ENCODE measurements around the gene ANKRD29. TPM values are rescaled to one million over a fixed set of nuclear protein-coding genes. Genes with fewer than 3 reads are reported as not detected.

ANKRD29 gene
- total RNA-seq, 1 donor from 2014 or later: 0.65 TPM

DNA sequence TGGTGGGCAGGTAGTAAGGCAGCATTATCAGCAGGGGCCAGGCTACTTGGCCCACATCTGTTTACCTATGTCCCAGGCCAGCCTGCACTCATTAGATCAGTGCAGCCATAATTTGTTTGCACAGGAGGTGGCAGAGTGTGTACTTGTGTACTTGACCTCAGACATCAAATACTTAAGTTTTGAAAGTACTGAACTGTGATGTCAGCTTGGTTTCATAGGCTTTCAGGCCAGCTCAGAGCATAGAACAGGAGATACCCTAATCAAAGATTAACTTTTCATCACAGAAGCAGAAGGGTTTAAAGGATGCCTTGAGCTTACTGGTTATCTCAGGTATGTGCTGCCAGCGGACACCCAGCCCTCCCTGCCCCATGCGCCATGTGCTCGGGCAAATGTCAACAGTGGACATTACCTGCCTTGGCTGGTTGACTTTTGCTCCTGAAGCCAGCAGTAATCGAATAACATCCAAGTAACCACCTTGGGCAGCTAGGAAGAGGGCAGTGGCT lies 33.2 kb downstream of the ANKRD29 start:
- Mint-ChIP-seq H3K4me1 (peaks cover 3% of the 10 kb centered on the region), H3K36me3 (no peaks in the 10 kb centered on the region), H3K4me3 (no peak overlapping the region), H3K27ac (no peak overlapping the region), H3K27me3 (ENCODE audit: insufficient read depth, low read depth) (no peaks in the 10 kb centered on the region), H3K9me3 (no peaks in the 10 kb centered on the region)
- Histone ChIP-seq H3F3A (ENCODE audit: low read depth) (peaks cover 3% of the 10 kb centered on the region), H3K27me3 (no peaks in the 10 kb centered on the region), H3K27ac (no peak overlapping the region), H2AFZ (replicated peaks) (no peak overlapping the region), H3K4me1 (no peaks in the 10 kb centered on the region), H3K9ac (no peak overlapping the region), H3K36me3 (no peaks in the 10 kb centered on the region), H4K20me1 (ENCODE audit: low read depth) (no peaks in the 10 kb centered on the region), H3K4me2 (no peak overlapping the region), H3K9me3 (ENCODE audit: low read depth) (no peaks in the 10 kb centered on the region), H3K79me2 (ENCODE audit: low read depth) (no peaks in the 10 kb centered on the region), H3K4me3 (no peak overlapping the region)
- TF ChIP-seq EZH2phosphoT487 (IDR thresholded peaks at IDR 0.05) (no peak), EZH2 (IDR thresholded peaks at IDR 0.05) (no peak)
- TF ChIP-seq, protein P1, sequence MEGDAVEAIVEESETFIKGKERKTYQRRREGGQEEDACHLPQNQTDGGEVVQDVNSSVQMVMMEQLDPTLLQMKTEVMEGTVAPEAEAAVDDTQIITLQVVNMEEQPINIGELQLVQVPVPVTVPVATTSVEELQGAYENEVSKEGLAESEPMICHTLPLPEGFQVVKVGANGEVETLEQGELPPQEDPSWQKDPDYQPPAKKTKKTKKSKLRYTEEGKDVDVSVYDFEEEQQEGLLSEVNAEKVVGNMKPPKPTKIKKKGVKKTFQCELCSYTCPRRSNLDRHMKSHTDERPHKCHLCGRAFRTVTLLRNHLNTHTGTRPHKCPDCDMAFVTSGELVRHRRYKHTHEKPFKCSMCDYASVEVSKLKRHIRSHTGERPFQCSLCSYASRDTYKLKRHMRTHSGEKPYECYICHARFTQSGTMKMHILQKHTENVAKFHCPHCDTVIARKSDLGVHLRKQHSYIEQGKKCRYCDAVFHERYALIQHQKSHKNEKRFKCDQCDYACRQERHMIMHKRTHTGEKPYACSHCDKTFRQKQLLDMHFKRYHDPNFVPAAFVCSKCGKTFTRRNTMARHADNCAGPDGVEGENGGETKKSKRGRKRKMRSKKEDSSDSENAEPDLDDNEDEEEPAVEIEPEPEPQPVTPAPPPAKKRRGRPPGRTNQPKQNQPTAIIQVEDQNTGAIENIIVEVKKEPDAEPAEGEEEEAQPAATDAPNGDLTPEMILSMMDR (IDR thresholded peaks at IDR 0.05): no peak
- DNase-seq (ENCODE audit: low spot score): no peak

DNA sequence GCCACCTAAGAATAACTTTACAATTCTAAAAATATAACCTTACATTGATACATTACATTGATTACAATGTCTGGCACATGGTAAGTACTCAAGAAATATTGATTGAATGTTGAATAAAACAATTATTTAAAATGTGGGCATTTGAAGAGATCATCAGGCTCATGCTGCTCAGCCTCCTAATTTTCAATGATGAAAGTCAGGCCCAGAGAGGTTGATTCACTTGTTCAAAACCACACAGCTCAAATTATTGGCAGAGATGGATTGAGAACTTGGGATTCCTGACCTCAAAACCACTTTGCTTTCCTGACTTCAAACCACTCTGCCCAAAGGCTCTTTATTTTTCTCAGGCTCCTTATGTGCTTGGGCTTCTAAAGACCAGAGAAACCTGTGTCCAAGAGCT lies 34.7 kb downstream of the ANKRD29 start:
- H3K27ac Mint-ChIP-seq: no peak overlapping the region
- no peaks in the 10 kb centered on the region for H3K36me3 ChIP-seq
- H3K4me1 ChIP-seq: no peaks in the 10 kb centered on the region
- TF ChIP-seq, protein P1 (IDR thresholded peaks at IDR 0.05): no peak
- TF ChIP-seq EZH2 (IDR thresholded peaks at IDR 0.05) (no peak), EZH2phosphoT487 (IDR thresholded peaks at IDR 0.05) (no peak)
- H3K4me3 Mint-ChIP-seq: no peak overlapping the region
- H2AFZ ChIP-seq (replicated peaks): no peak overlapping the region
- no peaks in the 10 kb centered on the region for H4K20me1 ChIP-seq (ENCODE audit: low read depth)
- H3K36me3 Mint-ChIP-seq: no peaks in the 10 kb centered on the region
- no peaks in the 10 kb centered on the region for H3K9me3 Mint-ChIP-seq
- no peak for DNase-seq (ENCODE audit: low spot score)
- no peak overlapping the region for H3K4me3 ChIP-seq
- H3K27ac ChIP-seq: no peak overlapping the region
- no peaks in the 10 kb centered on the region for H3K9me3 ChIP-seq (ENCODE audit: low read depth)
- H3K4me1 Mint-ChIP-seq: peaks cover 3% of the 10 kb centered on the region
- H3K4me2 ChIP-seq: no peak overlapping the region
- H3F3A ChIP-seq (ENCODE audit: low read depth): peaks cover 3% of the 10 kb centered on the region
- no peaks in the 10 kb centered on the region for H3K79me2 ChIP-seq (ENCODE audit: low read depth)
- no peaks in the 10 kb centered on the region for H3K27me3 ChIP-seq
- H3K27me3 Mint-ChIP-seq (ENCODE audit: insufficient read depth, low read depth): no peaks in the 10 kb centered on the region
- no peak overlapping the region for H3K9ac ChIP-seq

DNA sequence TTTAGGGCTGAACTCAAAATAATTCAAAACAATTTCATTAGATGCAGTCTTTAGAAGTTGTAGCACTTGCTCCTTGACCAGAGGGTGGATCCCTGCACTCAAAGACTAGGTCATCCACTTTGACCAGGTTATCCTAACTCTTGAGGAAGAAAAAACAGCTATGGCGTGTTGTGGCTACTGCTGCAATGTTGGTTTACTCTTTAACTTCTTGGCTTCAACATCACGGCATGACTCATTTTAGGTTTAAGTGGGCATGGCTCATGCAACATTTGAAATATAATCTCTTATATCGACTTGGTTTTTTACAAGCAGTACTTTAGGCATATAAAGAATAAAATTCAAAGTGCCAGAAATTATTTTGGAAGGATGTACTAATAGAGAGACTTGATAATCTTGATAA lies 35.4 kb downstream of the ANKRD29 start:
- no peak overlapping the region for H2AFZ ChIP-seq (replicated peaks)
- no peaks in the 10 kb centered on the region for H3K36me3 ChIP-seq
- H3K4me2 ChIP-seq: no peak overlapping the region
- H3F3A ChIP-seq (ENCODE audit: low read depth): peaks cover 3% of the 10 kb centered on the region
- H3K4me3 Mint-ChIP-seq: no peak overlapping the region
- no peaks in the 10 kb centered on the region for H3K27me3 ChIP-seq
- H3K4me1 ChIP-seq: no peaks in the 10 kb centered on the region
- DNase-seq (ENCODE audit: low spot score): no peak
- no peaks in the 10 kb centered on the region for H3K79me2 ChIP-seq (ENCODE audit: low read depth)
- no peaks in the 10 kb centered on the region for H3K9me3 Mint-ChIP-seq
- H3K4me3 ChIP-seq: no peak overlapping the region
- no peaks in the 10 kb centered on the region for H3K36me3 Mint-ChIP-seq
- no peak overlapping the region for H3K27ac ChIP-seq
- TF ChIP-seq EZH2 (IDR thresholded peaks at IDR 0.05) (no peak), EZH2phosphoT487 (IDR thresholded peaks at IDR 0.05) (no peak)
- TF ChIP-seq, protein P1 (IDR thresholded peaks at IDR 0.05): no peak
- H4K20me1 ChIP-seq (ENCODE audit: low read depth): no peaks in the 10 kb centered on the region
- no peak overlapping the region for H3K27ac Mint-ChIP-seq
- H3K9me3 ChIP-seq (ENCODE audit: low read depth): no peaks in the 10 kb centered on the region
- no peaks in the 10 kb centered on the region for H3K27me3 Mint-ChIP-seq (ENCODE audit: insufficient read depth, low read depth)
- peaks cover 3% of the 10 kb centered on the region for H3K4me1 Mint-ChIP-seq
- H3K9ac ChIP-seq: no peak overlapping the region

All from neural progenitor cell (in vitro differentiated cells).